ENCODE measurements around the gene STARD9.

STARD9 gene

DNA sequence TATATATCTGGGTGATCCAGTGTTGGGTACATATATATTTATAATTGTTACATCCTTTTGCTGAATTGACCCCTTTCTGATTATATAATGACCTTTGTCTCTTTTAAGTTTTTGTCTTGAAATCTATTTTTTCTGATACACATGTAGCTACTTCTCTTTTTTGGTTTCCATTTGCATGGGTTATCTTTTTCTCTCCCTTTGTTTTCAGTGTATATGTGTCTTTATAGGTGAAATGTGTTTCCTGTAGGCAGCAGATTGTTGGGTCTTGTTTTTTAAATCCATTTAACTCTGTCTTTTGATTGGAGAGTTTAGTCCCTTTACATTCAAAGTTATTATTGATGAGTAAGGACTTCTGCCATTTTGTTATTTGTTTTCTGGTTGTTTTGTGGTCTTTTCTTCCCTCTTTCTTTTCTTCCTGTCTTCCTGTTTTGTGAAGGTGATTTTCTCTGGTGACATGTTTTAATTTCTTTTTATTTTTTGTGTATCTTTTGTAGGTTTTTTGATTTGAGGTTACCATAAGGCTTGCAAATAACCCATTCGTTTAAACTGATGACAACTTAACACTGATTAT, 56.8 kb downstream of the STARD9 start:
- DNase-seq, result no peak

DNA sequence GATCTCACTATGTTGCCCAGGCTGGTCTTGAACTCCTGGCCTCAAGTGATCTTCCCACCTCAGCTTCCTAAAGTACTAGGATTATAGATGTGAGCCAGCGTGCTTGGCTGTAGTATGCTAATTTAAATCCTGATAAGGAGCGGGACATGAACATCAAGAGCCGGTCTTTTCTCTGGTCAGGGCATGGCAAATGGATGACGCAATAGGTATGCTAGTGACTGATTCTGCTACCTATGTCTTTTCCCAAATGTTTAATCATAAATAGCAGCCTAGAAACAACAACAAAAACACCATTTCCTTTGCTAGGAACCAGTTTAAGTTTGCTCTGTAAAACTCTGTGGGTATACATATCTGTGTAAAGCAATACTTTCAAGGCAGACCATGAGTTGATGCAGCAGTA, 64.7 kb downstream of the STARD9 start:
- no peak for DNase-seq

DNA sequence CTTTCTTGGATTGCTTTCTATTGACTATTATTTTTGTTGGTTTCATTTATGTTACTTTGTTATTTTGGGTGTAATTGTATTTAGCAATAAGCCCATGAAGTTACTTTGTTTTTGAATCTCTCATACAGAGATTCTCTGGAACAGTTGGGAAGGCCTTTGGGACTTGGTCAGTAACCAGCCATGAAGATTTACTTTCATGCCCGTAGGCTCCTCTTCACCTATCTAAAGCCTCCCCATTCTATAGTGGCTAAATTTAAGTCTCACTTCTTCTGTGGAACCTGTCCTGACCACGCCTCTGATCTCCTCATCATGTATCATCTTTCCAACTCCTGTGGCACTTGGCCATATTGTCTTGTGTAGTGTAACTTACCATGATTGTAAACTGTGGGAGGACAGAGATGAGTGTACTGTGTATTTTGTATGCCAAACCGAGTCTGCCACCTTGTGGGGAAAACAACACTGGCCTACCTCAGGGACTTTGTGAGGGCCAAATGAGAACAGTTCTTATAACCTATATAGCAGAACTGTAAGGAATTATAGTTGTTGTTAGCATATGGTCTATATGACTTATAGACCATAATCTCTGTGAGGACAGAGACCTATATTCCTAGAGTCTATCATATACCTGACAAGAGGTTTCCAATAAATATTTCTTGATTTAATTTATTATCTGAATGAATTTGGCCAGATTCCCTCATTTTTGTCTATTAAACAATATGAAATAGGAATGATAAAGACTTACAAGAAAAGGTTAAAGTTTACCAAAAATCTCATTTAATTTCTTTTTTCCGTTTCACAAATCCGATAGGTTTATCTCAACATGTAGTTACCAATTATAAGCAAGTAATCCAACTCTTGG, 75.0 kb downstream of the STARD9 start:
- DNase-seq, result peak; percentile 60

DNA sequence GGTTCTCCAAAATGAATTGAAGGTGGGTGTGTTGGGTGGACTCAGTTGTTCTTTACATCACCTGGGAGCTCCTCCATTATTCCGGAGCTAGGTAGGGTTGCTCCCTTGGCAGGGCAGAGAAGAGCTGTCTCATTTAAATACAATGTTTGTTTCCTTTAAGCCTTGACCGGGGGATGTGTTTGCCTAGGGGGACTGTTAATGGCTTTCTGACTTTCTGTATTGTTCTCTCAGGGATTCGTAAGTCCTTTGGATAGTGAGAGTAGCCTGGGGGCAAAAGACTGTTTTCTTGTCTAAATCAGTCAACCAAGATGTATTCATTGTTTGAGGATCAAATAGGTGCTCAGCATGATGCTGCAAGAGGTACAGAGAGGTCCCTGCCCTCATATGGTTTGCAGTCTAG, 90.4 kb downstream of the STARD9 start:
- DNase-seq, result no peak

DNA sequence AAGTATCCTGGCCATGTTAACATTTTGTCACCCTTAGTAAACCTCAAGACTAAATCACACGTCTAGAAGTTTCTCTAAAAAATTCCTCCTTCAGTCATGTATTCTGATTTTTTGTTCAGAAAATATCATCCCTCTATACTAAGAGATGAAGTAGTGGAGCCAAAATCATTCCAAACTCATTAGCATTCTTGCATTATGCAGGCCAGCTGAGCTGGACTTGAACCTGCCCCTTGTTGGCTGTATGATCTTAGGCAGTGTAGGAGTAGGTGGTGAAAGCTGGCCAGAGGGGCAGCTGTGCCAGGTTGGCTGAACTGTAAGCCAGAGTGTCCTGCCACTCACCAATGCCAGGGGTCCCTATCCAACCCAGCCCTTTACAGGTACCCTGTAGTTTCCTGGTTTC, 92.4 kb downstream of the STARD9 start:
- DNase-seq, result no peak

DNA sequence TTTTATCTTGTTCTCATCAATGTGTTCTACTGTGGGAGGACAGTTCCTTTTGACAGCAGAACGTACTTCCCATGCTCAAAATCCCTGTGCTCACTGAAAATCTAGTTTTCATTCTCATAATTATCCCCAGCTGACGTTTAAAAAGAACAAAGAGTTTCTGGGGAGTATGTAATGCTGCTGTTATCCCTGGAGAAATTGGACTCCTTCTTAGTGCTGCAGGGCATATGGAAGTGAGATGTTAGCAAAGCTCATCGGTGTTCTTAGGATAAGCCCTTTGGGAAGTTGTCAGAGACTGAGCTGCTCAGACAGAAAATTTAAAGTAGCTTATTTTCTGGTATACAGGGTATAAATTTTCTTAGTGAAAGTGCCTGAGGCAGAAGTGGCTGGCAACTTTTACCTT, 95.0 kb downstream of the STARD9 start:
- no peak for DNase-seq

DNA sequence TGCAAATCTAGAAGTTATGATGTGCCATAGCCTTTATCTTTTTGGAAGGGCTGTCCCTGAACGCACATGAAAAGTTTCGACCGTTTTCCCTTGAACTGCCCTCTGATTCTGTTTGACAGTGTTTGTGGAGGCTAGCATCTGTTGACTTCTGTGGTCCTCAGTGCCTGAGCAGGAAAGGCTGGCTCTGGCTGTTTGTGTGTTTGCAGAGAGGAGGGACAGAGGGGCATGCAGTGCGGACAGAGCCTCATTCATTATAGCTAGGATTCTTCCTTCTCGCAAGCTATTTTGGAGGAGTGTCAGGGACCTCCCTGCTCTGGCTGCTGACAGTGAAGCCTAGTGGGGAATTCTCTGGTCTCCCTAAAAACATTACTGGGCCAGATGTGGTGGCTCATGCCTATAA, 97.0 kb downstream of the STARD9 start:
- no peak for DNase-seq

DNA sequence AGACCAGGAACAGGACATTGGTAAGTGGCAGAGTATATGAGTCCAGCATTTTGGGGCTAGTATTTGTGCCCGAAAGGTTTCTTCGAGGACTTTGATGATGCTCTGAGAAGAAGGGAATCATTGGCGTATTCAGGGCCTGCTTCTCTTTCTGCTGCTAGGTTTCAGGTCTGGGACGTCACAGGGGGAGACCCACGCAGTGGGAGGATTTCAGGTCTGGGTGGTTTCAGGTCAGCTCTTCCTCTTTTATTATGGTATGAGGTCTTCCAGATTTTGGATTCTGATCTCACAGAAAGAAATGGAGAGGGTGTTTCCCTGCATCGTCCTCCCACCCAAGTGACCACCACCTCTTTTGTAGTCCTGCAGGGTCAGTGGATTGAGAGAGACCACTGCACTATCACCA, 99.1 kb downstream of the STARD9 start:
- no peak for DNase-seq

DNA sequence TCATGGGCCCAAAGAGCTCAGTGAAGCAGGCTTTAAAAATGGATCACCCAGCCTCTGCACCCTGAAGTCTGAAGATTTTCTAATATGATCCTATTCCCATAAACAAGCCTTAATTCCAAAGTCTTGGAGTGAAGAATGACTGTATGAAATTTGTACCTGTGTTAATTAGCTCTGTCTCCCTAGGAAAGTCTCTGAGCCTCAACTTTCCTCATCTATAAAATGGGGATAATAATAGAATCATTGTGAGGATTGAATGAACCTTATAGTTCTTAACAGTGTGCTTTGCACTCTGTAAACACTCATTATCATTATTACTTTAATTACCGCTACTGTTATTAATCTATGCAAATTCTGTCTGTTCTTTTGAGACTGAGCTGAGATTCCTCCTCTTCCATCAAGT, 99.6 kb downstream of the STARD9 start:
- DNase-seq, result no peak

DNA sequence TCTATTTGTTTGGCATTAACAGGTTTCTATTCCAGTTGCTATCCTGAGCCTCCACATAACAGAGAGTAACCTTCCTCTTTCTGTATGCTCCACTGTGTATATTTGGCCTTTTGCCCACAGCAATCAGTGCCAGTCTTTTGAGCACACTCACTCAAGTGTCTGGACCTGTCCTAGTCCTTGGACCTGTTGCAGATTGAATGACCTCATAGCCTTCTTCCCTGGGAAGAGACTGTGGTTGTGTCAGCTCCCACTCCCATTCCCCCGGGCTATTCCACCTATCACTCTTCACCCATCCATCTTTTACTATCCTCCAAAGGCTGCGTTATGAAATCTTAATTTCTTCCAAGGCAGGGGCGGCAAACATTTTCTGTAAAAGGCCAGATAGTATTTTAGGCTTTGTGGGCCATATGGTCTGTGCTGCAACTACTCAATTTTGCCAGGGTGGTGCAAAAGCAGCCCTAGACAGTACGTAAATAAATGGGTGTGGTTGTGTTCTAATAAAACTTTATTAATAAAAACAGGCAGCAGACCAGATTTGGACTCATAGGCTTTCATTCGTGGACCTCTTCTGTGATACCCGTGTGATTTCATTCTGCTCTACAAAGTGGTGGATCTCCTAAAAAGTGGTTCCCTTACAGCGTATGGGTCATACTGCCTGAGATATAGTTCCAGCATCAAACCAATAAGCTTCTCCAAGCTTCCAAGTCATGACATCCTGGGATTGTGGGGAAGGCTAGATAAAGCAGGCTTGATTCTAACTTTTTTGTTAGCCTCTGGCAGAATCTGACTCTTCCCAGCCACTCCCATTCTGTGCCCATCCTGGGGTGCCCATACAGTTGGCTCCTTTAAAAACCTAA, 104.1 kb downstream of the STARD9 start:
- no peak for DNase-seq

DNA sequence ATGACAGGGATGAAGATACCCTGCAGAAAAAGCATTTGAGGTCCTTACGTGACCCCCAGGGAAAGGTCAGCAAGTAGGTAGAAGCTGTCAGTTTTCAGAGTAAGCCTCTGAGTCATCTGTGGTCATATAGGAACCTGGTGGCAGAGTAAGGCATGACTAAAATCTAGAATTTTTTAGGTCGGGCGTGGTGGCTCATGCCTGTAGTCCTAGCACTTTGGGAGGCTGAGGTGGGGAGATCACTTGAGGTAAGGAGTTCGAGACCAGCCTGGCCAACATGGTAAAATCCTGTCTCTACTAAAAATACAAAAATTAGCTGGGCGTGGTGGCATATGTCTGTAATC, 104.7 kb downstream of the STARD9 start:
- DNase-seq, result peak; percentile 70

DNA sequence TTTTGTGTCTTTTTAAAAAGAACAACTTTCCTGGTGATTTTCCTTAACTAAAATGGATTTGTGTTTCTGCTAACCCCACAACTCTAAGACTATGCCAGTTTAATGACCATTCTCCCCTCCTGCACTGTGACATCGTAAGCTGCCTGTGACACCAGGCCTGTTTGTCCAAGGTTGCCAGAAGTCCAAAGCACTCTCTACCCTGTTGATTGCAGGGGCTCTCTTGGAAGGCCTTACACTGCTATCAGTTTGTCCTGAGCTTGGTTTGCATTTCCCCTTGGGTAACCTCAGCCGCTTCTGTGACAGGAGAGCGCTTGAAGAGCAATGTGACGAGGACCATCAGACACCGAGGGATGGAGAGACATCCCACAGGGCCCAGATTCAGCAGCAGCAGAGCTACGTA, 105.7 kb downstream of the STARD9 start:
- DNase-seq, result no peak

DNA sequence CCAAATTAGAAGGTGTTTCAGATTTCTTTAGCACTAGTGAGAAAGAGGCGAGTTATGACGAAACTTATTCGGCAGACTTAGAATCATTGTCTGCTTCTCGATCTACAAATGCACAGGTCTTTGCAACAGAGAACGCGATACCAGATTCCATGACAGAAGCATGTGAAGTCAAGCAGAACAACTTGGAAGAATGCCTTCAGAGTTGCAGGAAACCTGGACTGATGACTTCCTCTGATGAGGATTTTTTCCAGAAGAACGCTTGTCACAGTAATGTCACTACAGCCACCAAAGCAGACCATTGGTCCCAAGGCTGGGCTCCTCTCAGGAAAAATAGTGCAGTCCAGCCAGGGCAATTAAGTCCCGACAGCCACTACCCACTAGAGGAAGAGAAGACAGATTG, 110.9 kb downstream of the STARD9 start:
- DNase-seq, result no peak

DNA sequence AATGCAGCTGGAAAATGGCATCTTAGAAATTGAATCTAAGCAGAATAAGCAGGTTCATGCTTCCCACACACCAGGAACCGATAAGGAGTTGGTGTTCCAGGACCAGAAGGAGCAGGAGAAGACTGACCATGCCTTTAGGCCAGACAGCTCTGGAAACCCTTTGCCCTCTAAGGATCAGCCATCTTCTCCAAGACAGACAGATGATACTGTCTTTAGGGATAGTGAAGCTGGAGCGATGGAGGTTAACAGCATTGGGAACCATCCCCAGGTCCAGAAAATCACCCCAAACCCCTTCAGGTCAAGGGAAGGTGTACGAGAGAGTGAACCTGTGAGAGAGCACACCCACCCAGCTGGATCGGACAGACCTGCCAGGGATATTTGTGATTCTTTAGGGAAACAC, 112.3 kb downstream of the STARD9 start:
- DNase-seq, result no peak

DNA sequence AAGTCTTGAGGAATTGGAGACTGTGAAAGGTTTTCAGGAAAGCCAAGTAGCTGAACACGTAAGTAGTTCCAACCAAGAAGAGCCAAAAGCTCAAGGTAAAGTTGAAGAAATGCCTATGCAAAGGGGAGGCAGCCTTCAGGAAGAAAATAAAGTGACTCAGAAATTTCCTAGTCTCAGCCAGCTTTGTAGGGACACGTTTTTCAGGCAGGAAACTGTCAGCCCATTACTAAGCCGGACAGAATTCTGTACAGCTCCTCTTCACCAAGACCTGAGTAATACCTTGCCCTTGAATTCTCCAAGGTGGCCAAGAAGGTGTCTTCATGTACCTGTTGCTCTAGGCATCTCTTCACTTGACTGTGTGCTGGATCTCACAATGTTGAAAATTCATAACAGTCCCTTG, 112.9 kb downstream of the STARD9 start:
- DNase-seq, result no peak

DNA sequence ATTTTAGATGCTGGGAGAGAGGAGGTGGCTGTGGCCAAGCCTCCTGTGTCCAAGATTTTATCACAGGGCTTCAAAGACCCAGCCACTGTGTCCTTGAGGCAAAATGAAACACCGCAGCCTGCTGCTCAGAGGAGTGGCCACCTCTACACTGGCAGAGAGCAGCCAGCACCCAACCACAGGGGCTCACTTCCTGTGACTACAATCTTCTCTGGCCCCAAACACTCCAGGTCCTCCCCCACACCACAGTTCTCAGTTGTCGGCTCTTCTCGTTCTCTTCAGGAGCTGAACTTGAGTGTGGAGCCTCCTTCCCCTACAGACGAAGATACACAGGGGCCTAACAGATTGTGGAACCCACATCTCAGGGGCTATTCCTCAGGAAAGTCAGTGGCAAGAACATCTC, 115.9 kb downstream of the STARD9 start:
- DNase-seq, result peak; percentile 8

DNA sequence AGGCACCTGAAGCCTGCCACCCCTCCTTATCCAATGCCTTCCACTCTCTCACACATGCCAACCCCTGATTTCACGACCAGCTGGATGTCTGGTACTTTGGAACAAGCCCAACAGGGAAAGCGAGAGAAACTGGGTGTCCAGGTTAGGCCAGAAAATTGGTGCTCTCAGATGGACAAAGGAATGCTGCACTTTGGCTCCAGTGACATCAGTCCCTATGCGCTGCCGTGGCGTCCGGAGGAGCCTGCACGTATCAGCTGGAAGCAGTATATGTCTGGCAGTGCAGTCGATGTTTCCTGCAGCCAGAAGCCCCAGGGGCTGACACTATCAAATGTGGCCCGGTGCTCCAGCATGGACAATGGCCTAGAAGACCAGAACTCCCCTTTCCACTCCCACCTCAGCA, 116.4 kb downstream of the STARD9 start:
- no peak for DNase-seq

DNA sequence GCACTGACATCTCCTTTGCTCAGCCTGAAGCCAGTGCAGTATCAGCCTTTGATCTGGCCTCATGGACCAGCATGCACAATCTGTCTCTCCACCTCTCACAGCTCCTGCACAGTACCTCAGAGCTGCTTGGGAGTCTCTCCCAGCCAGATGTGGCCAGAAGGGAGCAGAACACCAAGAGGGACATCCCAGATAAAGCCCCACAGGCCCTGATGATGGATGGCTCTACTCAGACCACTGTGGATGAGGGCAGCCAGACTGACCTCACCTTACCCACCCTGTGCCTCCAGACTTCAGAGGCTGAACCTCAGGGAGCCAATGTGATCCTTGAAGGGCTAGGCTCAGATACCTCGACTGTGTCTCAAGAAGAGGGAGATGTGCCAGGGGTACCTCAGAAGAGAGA, 117.1 kb downstream of the STARD9 start:
- DNase-seq, result no peak

DNA sequence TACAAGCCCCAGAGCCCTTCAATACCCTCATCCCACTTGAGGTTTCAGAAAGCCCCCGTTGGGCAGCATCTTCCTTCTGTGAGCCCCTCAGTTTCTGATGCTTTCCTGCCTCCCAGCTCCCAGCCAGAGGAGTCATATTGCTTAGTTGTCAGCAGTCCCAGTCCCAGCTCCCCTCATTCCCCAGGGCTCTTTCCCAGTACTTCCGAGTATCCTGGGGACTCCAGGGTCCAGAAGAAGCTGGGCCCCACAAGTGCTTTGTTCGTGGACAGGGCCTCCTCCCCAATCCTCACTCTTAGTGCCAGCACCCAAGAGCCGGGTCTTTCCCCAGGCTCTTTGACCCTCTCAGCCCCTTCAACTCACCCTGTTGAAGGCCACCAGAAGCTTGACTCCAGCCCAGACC, 117.6 kb downstream of the STARD9 start:
- no peak for DNase-seq

DNA sequence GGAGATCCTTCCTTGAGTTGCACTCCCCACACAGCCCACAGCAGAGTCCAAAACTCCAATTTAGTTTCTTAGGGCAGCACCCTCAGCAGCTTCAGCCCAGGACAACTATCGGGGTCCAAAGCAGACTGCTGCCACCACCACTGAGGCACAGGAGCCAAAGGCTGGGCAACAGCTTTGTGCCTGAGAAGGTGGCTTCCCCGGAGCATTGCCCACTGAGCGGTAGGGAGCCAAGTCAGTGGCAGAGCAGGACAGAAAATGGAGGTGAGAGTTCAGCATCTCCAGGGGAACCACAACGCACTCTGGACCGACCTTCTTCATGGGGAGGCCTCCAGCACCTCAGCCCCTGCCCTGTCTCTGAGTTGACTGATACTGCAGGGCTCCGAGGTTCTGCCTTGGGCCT, 118.1 kb downstream of the STARD9 start:
- DNase-seq, result no peak

DNA sequence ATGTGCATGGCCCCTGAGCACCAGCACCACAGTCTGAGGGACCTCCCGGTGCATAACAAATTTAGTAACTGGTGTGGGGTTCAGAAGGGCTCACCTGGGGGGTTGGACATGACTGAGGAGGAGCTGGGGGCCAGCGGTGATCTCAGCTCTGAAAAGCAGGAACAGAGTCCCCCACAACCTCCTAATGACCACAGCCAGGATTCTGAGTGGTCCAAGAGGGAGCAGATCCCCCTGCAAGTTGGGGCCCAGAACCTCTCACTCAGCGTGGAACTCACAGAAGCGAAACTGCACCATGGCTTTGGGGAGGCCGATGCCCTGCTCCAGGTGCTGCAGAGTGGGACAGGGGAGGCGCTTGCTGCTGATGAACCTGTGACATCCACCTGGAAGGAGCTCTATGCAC, 118.5 kb downstream of the STARD9 start:
- no peak for DNase-seq

DNA sequence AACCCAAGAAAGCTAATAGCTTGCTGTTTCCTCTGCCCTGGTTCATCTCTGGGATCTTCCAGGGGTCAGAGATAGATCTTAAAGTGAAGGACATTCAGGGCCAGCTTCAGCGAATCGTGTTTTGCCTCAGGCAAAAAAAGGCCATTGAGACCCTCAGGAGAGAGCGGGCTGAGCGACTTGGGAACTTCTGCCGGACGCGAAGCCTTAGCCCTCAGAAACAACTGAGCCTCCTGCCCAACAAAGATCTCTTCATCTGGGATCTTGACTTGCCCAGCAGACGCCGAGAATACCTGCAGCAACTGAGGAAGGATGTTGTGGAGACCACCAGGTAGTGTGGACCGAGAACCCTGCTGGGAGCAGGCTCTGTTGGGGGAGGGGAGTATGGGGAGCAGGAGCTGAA, 119.0 kb downstream of the STARD9 start:
- no peak for DNase-seq

DNA sequence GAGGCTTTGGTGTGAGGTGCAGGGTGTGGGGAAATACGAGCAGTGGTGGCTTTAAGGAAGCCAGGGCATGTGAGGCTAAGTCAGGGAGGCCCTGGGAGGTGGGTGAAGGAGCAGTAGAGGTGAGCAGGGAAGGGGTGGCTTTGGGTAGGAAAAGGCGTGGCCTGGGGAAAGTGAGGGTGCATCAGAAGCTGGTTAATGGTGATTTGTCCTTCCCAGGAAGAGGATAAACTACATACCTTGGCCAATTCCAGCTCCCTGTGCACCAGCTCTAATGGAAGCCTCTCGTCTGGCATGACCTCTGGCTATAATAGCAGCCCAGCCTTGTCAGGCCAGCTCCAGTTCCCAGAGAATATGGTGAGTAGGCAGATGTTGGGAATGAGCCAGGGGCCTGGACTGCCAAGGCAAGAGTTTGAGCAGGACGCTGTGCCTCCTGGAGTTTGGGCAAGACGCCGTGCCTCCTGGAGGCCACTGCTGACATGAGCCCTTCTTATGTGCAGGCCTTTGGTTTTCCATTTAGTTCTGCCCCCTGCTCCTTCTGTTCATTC, 120.2 kb downstream of the STARD9 start:
- DNase-seq, result no peak

DNA sequence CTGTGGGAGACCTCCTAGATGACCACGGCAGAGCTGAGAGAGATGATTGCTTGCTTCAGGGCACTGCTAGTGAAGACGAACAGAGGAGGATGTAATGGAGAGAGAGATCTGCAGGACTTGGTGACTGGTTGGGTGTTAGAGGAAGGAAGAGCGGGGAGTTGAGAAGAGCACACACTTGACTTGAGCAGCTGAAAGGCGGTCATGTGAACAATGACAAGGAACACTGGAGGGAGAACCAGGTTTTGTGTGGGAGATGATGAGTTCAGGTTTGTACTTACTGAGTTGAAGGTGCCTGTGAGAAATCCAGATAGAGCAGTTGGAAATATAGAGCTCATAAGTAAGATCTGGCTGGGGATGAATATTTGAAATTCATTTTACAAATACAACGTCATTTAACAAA, 121.2 kb downstream of the STARD9 start:
- DNase-seq, result no peak
